Bronchus fibroblast of lung (primary cell): Measurements from ENCODE around the gene SNX7. TPM values are rescaled to one million over a fixed set of nuclear protein-coding genes. Genes with fewer than 3 reads are reported as not detected.

Experiments
- total RNA-seq: library from RNA; depleted of rRNA; stranded (reverse); fragments of >200 nt; gene quantifications from 2 replicates; pipeline ENCODE4 v1.2.3, GENCODE V29; 2015

The SNX7 gene
- 18.4 and 22.7 TPM in 2 replicates for total RNA-seq

GRCh38 chr1:98661544-98662355 is at the start of gene SNX7:
Gene SNX7, plus strand, starts transcription at chr1:98661721. Its CDS starts 11 bp downstream, at chr1:98661732.

